Measurements from ENCODE around the gene OVCA2. TPM values are rescaled to one million over a fixed set of nuclear protein-coding genes. Genes with fewer than 3 reads are reported as not detected.

The OVCA2 gene
- total and polyA plus RNA-seq, 12 donors: 15.3 to 47.5 (median 17.7) TPM

- no peak for TF ChIP-seq CTCF (IDR thresholded peaks at IDR 0.05)
- Histone ChIP-seq H3K9me3 (no peaks in the 10 kb centered on the region), H3K27ac (peak overlapping the region; percentile 59 to 97 (median 89)), H3K27me3 (no peaks in the 10 kb centered on the region), H3K4me3 (no peak overlapping the region), H3K36me3 (peaks cover 0 to 77% (median 9%) of the 10 kb centered on the region in 9 donors), H3K4me1 (peaks cover 38 to 98% (median 87%) of the 10 kb centered on the region in 9 donors)
- intact Hi-C loops (cut with DNase I): loop anchor here in 2 of 10 donors (5.0 to 10.0 kb wide), 3 partner anchors 107 to 337 kb away; partner anchors contain the start of gene MNT (in 1 of the 2)
- WGBS, 2 donors: 59 to 64% methylated on average over 6 of the region's 6 CpGs
- ATAC-seq: no peak
- DNase-seq: no peak
Observed at GRCh38 chr17:2068031-2068518, 26.3 kb downstream of the OVCA2 start.

GRCh38 chr17:2068519-2069051, 26.8 kb downstream of the OVCA2 start:
- Histone ChIP-seq H3K4me3 (no peak overlapping the region), H3K27ac (peak overlapping the region; percentile 59 to 97 (median 89)), H3K9me3 (no peaks in the 10 kb centered on the region), H3K36me3 (peaks cover 0 to 72% (median 9%) of the 10 kb centered on the region in 9 donors), H3K27me3 (no peaks in the 10 kb centered on the region), H3K4me1 (peaks cover 38 to 98% (median 87%) of the 10 kb centered on the region in 9 donors)
- ATAC-seq (no peak), DNase-seq (no peak)
- WGBS, 2 donors: 71 to 74% methylated on average over 15 of the region's 15 CpGs
- intact Hi-C loops (cut with DNase I): loop anchor here in 2 of 10 donors (5.0 to 10.0 kb wide), 3 partner anchors 106 to 336 kb away; partner anchors contain the start of gene MNT (in 1 of the 2)
- no peak for TF ChIP-seq CTCF (IDR thresholded peaks at IDR 0.05)

GRCh38 chr17:2070241-2071023, 28.6 kb downstream of the OVCA2 start:
- H3K36me3 ChIP-seq: peaks cover 0 to 63% (median 3%) of the 10 kb centered on the region in 9 donors
- no peak for TF ChIP-seq CTCF (IDR thresholded peaks at IDR 0.05)
- no peaks in the 10 kb centered on the region for H3K9me3 ChIP-seq
- WGBS, 2 donors: 84 to 89% methylated on average over 13 of the region's 13 CpGs
- peaks cover 45 to 98% (median 87%) of the 10 kb centered on the region in 9 donors for H3K4me1 ChIP-seq
- intact Hi-C loops (cut with DNase I): no loop called here
- H3K27ac ChIP-seq: peak overlapping the region; percentile 30 to 97 (median 92)
- no peaks in the 10 kb centered on the region for H3K27me3 ChIP-seq
- ATAC-seq (no peak), DNase-seq (no peak)
- no peak overlapping the region for H3K4me3 ChIP-seq

GRCh38 chr17:2071024-2071385, 29.2 kb downstream of the OVCA2 start:
- Histone ChIP-seq H3K9me3 (no peaks in the 10 kb centered on the region), H3K36me3 (peaks cover 0 to 60% (median 3%) of the 10 kb centered on the region in 9 donors), H3K27ac (peak overlapping the region; percentile 30 to 97 (median 92)), H3K27me3 (no peaks in the 10 kb centered on the region), H3K4me1 (peaks cover 46 to 98% (median 87%) of the 10 kb centered on the region in 9 donors), H3K4me3 (no peak overlapping the region)
- TF ChIP-seq CTCF (IDR thresholded peaks at IDR 0.05): no peak
- 88 to 92% methylated on average over 6 of the region's 6 CpGs for WGBS, 2 donors
- intact Hi-C loops (cut with DNase I): no loop called here
- ATAC-seq (no peak), DNase-seq (no peak)
